ENCODE results near the gene GLI2.

Gene GLI2

DNA sequence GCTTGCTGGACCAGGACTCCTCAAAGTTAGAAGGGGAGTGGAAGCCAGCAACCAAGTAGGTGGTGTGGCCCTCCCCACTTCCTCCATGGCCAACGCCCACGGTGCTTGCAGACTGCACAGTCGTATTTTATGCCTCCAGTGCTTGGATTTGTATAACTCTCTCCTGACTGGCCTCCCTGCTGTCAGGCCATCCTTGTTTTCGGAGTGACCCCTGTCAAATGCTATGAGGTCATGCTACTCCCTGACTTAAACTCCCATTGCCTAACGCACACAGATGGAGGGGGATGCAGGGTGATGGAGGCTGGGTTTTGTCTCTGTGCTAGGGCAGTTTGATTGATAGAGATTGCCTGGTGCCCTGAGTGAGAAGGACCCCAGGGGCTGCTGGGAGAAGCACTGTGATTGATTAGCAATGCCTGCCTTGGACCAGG lies 36.1 kb downstream of the GLI2 start:
- DNase-seq = no peak

DNA sequence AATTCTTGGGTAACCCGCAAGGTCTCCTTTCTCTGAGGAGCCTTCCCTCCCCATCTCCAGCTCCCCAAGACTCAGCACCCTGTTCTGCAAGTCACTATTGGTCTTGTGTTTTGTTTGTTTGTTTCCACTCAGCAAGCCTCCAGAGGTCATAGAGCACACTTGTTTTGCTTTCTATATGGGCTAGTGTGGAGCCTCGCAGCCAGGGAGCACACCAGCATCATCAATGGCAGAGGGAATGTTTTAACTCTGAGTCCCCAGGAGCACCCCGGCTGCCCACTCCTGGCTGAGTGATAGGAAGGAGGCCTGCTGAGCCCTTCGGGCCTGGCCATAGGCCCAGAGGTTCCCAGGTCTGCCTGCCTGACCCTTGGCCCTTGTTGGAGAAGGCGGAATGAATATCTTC lies 36.6 kb downstream of the GLI2 start:
- no peak for DNase-seq

DNA sequence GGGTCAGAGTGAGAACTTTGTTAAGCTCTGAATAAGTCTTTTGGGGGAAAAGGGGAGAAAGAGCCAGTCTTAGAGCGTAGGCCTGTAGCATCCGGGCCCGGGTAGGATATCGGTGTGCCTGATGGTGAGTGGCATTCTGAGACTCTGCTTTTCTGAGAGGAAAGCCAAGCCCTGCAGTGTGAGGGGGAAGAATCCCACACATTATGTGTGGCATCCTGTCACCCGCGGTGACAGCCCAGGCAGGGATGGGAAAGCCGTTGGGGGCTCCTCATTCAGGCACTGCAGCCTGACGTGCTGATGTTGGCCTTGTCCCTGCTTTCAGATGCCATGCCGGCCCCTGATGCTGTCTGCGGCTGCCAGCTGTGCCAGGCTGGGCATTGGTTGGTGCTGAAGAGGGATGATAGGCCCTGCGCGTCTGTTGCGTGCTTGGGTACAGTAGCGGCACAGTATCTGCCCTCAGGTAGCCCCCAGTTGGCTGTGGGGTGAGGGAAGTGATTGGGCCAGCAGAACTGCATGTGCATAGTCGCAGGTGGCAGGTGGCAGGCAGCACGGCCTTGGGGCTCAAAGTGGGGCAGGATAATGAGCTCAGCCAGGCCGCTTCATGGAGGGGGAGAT lies 37.6 kb downstream of the GLI2 start:
- no peak for DNase-seq

DNA sequence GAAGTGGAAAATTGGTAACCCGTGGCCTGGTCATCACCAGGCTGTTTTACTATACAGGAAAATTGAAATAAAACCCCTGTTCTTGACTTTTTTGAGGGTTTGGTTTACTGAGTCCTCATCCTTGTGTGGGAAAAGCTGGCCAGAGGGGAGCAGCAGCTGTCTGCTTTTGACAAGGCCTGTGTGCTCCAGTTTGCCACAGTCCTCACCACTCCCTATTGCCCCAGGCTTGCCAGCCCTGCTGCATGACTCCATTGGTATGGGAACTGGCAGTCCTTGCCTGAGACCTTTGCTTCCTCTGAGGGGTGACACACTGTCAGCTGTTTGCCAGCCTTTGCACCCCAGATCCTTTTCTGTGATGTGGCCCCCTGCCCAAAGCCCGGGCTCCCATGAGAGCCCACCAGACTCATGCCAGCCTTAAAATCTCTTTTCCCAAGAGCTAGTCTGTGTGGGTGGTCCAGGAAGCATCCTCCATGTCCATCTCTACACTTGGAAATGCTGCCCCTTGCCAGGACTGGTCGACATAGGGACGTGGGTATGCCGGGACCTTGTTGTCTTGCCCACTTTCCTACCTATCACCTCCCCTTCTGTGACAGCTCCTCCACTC lies 39.0 kb downstream of the GLI2 start:
- DNase-seq = no peak

DNA sequence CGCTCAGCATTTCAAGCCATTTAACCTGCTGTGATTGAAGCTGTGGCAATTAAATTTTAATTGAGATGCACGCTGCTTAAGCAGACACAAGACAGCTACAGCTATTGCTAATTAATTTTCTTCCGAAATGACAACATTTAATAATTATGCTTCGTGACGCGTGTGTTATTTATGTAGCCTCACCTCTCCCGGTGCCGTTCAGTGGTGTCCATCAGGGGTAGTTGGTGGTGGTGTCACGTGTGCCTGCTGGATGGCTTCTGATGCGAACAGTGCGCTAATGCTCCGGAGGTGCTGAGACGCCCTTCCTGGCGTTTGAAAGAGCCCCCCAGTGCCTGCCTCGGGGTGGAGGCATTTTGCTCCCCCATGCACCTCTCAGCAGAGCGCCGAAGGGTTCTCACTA lies 39.5 kb downstream of the GLI2 start:
- no peak for DNase-seq

DNA sequence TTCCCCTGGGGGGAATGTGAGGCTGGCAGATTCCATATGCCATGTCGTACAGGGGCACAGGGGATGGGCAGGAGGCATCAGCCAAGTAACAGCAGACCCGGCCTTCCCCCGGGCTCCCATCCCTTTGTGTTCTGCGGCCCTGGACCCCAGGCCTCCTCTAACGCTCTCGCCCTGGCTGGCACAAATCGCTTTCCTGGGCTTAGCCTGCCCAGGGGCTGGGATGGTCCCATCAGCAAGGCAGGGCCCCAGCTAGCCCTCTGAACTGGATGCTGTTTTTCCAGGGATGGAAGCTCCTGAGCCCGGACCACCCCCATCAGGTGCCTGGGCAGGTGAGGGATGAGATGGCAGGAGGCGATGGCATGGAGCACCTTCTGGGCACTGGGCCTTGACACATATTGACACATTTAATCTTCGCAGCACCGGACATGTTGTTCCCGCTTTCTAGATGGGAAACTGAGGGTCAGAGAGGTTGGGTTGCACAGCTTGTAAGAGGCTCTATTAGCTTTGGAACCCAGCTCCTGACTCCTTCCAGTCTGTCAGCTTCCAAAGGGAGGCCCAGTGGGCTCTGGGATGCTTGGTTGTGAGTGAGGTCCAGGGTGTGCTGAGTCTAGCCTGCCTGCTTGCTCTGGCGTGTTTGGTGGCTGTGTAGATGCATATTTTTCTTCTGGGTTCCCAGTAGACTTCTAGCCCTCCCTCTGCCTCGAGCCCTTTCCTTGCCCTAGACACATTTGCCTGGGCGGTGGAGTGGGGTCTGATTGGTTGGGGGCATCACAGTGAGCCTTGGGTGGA lies 40.3 kb downstream of the GLI2 start:
- no peak for DNase-seq

DNA sequence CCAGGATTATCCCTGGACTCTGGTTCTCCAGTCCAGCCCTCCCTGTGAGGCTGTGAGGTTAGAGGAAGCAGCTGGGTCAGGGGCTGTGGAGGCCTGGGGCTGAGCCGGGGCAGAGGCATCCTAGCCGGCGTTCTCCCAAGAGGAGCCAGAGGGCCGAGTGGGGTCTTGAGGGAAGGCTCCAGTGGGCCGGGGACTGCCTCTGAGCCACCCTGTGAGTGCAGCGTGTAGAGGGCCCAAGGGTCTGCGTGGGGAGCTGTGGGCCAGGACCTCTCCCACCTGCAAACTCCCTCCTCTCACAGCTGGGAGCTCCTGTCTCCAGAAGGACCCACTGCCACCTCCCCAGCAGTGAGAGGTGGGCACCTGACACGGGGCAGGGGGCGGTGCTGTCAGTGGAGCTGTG lies 41.0 kb downstream of the GLI2 start:
- no peak for DNase-seq

DNA sequence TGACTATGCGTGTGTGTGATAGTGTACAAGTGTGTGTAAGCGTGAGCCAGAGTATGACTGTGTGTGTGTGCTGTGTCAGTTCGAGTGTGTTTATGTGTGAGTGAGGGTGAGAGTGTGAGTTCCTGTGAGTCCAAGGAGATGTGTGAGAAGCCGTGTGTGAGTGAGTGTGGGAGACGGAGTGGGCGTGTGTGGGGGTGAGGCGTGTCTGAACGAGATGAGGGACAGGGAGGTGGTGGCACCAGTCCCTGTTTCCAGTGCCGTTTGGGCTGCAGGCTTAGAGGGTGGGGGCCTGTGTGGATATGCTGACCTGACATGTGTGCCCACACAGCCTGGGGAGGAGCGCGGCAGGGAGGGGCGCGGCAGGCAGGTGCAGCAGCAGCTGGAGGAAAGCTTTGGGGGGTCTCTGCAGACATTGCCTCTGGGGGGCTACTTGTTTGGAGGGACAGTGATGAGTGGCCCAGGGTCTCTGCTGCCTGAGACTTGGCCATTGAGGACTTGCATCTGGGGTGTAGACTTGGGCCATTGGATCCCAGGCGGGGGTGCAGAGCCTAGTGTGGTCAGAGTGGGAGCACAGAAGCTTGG lies 41.6 kb downstream of the GLI2 start:
- DNase-seq = no peak

DNA sequence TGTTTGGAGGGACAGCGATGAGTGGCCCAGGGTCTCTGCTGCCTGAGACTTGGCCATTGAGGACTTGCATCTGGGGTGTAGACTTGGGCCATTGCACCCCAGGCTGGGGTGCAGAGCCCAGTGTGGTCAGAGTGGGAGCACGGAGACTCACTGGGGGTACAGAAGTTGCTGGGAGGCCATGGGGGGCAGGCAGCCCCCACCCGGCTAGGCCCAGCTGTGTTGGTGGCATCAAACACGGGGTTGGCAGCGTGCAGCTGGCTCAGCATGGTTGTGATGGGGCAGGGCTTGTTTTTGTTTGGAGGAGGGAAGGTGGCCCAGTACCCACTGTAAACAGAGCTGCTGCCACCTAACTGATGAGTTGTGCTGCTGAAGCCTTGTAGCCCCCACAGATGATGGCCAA lies 42.1 kb downstream of the GLI2 start:
- DNase-seq = no peak

DNA sequence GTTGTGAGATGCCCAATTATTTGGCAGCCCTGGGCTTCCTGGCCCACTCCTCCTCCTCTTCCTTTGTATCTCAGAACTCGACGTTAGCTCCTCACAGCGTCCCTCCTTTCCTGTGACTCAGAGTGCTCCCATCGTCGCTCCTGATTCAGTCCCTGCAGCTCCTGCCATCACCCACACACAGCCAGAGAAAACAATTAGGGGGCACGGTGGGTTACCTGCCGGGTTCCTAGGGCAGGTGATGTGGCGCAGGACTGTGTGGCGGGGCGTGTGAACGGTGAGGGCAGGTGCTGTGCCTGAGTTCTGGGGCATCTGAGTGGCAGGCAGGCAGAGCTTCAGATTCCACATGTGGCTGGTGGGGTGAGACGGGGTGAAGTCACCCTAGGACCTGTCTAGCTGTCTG lies 42.6 kb downstream of the GLI2 start:
- no peak for DNase-seq

DNA sequence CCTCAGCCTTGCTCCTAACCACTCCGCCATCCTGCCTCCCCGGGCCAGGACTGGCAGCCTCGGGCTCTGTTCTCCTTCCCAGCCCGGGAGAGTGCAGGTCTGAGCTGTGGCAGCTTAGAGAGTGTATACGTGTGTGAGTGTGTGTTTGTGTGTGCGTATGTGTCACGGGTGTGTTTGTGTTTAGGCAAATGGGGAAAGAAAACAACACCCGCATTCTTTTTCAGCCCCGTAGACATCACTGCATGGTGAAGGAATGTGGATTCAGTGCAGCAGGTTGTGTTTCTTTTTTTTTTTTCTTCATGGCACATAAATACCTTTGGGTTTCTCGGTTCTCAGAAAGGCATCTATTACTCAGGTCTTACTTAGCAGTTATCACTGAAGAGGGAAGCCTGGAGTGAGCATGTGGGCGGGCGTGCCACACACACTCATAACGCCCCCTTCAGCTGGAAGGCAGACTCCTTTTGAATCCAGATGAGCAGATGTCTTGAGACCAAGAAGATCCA lies 44.2 kb downstream of the GLI2 start:
- no peak for DNase-seq

DNA sequence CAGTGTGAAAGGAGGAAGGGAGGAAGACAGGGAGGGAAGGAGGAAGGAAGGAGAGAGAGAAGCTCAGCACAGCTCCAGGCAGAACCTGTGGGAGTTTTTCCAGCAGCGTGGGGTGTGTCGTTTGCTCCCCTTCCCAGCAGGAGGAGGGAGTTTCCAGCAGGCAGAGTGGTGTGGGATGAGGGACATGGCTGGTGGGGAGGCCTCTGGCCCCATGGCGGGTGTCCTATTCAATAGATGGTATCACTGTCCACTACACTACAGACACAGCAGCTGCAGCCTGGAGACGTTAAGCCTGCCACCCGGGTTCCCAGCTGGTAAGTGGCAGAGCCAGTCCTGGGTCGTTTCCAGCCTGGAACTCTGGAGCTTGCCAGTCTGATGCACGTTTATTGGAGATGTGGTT lies 44.7 kb downstream of the GLI2 start:
- DNase-seq = no peak

DNA sequence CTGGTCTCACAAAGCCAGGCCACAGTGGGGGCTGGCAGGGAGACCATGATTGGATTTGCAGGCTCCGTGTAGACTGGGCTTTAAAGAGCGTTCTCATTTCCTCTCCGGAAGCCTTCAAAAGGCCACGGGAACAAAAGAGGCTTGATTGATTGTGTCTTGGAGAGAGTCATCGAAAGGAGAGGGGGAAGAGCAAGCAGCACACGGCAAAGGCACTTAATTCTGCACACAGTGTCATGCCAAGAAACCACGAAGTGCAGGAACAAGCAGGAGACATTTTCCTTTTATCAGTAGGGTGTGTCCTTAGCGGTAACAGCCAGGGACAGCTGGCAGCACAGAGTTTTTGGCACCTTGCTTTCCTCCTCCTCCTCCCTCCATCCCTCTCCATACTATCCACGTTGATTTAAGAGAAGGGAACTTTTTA lies 47.7 kb downstream of the GLI2 start:
- no peak for DNase-seq

DNA sequence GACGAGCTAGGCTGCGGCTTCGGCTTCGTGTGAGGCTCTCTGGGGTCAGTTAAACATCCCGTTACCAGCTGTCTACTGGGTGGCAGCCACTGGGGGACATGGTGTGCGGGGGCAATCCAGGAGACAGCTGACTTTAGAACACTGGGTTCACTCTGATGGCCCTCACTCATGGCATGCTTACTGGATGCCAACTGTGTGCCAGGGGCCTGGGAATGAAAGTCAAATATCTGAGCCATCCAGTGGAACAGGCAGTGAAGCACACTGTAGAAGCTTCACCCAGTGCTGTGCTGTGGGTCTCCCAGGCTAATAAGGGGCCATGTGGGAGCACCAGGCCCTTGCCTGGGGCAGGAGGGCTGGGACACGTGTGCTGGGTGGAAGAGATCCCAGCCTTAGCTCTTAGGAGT lies 48.3 kb downstream of the GLI2 start:
- no peak for DNase-seq

All from NK-92 treated with Interleukin-12 subunit alpha and Interleukin-12 subunit beta, amount 100 ng/mL, for 24 hours (cell line).